GM12892 (cell line): ENCODE results near the gene RAB21.
"Not testable (repeated sequence)": the region's sequence is repeated elsewhere in the genome, so short reads cannot be mapped to it uniquely, and the experiment has no call there.

Experiments used
- DNase-seq: peaks from one replicate; pipeline ENCODE4 v3.0.0; 2011; ENCODE audit not compliant: insufficient read length
- FAIRE-seq: peaks from 2 replicates; lab custom pipeline; 2011; peaks lifted over from hg19 to GRCh38; lab: Jason Lieb, UNC
- POLR2A ChIP-seq: IDR thresholded peaks from 2 replicates; pipeline ENCODE4 v1.6.1; 2011; ENCODE audit warnings: low read depth, low read length, control low read depth
- POLR2AphosphoS5 ChIP-seq: IDR thresholded peaks from 2 replicates; pipeline ENCODE4 v1.6.1; 2011; ENCODE audit warnings: low read depth, low read length, control low read depth
- TAF1 ChIP-seq: IDR thresholded peaks from 2 replicates; pipeline ENCODE4 v1.6.1; 2011; ENCODE audit warnings: low read depth, mild to moderate bottlenecking, control low read depth, low read length, borderline replicate concordance

RAB21 gene

DNA sequence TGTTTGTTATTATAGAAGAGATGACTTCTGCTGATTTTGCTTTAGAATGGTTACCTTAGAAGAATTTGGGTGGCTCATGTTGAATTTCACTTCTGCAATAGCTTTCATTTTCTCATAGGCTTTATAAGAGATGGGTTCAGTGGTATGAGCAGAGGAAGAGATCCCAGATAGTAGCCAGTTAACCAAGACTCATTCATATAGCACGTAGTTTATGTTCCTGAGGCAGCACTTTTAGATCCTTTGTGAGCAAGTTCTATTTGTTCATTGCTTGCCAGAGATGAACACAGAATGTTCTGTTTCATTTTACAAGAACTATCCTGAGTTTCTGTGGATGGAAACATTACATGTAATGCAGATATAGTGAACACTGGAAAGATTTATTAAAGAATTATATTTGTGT lies 32.2 kb downstream of the RAB21 start:
- no peak for TF ChIP-seq POLR2AphosphoS5
- no peak for TF ChIP-seq TAF1
- no peak for TF ChIP-seq POLR2A
- FAIRE-seq (no peak), DNase-seq (no peak)

DNA sequence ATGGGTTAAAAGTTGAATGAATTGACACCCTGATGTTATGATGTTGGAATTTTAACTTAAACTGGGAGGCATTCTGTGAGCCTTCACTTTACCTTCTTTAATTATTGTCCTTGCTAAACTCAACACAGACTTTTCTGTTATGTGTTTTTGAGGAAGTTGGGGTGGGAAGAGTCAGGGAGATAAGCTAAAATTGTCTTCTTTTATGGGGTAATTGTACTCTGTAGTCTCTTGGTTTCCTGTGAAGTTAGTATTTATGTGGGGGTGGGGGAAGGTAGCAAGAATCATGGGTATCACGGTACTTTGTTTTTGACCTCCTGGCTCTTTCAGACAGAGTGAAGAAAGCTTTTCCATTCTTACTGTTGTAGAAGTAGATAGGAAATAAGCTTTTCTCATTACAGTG lies 32.9 kb downstream of the RAB21 start:
- TF ChIP-seq POLR2A (no peak), POLR2AphosphoS5 (no peak), TAF1 (no peak)
- no peak for DNase-seq

DNA sequence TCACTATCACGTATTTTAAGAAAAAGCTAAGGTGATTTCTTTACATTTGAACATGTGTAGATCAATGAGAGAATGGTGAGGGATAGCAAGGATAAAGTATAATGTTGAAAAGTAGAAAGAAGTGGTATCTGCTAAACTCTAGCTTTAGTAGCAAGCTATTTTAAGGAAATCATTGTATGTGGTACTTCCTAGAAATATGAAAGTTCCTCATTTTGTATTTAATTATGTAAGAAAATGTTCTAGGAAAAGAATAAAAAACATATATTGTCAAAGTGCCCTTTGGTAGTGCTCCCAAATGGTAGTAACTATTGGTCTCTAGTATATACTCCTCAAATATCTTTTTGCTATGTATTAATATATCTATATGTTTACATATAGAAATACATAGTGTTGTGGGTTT lies 35.7 kb downstream of the RAB21 start:
- DNase-seq (no peak), FAIRE-seq (no peak)
- no peak for TF ChIP-seq POLR2A
- TF ChIP-seq TAF1: no peak
- no peak for TF ChIP-seq POLR2AphosphoS5

More for the DNA sequence above, 32.9 kb downstream of the RAB21 start:
- FAIRE-seq: no peak

DNA sequence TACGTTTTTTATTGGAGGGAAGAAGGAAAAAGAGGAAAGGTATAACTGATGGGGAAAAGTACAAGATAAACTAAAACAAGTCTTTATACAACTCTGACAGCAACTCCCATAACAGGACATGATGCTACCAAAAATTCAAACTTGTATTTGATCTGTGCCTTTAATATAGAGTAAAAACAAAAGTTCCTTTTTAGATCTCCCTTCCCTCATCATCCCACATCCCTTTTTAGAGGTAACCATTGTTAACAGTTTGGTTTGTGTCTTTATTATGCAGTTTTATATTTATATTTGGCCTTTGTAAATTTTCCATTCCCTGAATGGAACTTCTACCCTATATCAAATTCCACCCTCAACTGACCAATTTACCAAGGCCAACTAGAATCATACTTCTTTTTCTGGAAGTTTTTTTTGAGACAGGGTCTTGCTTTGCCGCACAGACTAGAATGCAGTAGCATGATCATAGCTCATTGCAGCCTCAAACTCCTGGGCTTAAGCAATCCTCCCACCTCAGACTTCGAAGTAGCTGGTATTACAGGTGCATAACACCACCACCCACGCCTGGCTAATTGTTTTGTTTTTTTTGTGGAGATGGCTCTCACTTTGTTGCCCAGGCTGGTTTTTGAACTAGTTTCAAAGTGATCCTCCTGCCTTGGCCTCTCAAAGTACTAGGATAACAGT lies 36.9 kb downstream of the RAB21 start:
- TF ChIP-seq POLR2A (no peak), TAF1 (no peak), POLR2AphosphoS5 (no peak)
- FAIRE-seq: no peak
- DNase-seq: no peak

DNA sequence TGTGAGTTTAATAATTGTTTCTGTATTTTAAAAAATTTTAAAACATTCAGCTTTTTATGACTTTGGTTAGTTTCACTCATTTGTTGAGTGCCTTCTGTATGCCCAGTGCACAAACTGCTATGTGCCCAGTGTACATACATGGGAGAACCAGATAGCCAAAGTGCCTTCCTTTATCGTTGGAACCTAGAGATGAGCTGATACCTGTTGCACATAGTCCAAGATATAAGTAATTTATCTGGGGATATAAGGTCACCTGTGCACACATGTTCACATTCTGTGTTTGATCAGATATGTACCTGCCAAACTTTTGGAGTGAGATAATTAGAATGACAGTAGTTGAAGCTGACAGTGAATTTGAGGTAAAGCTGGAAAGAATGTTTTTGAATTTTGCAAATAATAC lies 37.9 kb downstream of the RAB21 start:
- no peak for TF ChIP-seq POLR2A
- no peak for TF ChIP-seq TAF1
- TF ChIP-seq POLR2AphosphoS5: no peak
- DNase-seq: no peak
- FAIRE-seq: no peak

DNA sequence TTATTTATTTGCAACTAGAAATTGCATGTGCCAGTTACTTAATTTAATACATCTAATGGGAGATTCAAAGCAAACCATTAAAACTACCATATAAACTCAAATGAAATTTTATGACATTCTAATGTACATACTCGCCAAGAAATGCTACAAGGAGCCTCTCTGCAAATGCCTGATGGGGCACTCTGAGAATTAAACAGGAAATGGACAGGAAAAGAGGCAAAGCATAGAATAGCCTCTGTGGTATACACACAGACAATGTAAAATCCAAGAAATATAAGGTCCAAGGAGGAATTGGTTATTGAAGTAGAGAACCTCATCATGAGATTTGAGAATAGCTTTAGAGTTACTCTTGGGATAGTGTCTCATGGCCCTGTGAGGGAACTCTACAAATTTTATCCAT lies 41.2 kb downstream of the RAB21 start:
- FAIRE-seq (no peak), DNase-seq (no peak)
- TF ChIP-seq TAF1 (no peak), POLR2A (no peak), POLR2AphosphoS5 (no peak)

DNA sequence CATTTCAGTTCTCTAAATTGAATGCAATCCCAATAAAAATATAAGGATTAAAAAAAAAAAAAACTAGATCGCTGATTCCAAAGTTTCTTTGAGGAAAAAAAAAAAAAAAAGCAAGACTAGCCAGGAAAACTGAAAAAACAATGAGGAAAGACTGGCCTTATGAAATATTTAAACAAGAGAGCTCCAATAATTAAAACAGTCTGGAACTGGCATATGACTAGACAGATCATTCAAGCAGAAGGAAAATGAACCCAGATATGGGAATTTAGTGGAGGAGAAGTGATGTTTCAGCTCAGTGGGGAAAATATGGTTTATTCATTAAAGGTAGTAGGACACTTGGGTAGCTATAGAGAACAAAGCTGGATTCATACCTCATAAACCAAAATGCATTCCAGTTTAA lies 42.9 kb downstream of the RAB21 start:
- no peak for DNase-seq
- FAIRE-seq: no peak
- no peak for TF ChIP-seq POLR2AphosphoS5
- TF ChIP-seq POLR2A: no peak
- TF ChIP-seq TAF1: no peak

DNA sequence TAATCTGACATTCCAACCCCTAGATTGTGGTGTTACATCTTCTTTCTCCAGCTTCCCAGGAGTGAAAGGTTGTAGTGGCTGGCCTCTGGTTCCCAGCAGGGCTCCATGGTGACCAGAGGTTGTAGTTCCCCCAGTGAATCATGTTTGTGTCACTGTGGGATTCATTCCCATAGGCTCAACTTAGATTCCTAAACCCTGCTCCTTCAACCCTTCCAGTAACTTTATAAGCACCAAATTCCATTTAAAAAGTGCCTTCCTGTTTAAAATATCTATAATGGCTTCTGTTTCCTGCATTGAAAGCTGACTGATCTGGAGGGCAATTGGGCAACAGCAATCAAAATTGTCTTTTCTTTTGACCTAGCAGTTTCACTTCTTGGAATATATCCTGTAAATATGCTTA lies 44.4 kb downstream of the RAB21 start:
- FAIRE-seq: no peak
- TF ChIP-seq POLR2AphosphoS5 (no peak), POLR2A (no peak), TAF1 (no peak)
- no peak for DNase-seq

DNA sequence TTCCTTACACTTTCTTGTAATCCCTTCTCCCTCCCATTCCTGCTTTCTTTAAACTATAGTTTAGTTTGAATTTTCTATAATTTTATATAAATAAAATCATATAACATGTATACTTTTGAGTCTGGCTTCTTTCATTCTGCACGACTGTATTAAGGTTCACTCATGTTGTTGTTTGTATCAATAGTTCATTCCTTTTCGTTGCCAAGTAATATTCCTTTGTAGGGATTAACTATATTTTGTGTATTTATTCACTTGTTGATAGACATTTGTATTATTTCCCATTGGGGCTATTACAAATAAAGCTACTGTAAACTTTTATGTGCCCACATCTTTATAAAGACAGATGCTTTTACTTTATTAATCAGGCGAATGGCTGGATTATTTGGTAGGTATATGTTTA lies 45.5 kb downstream of the RAB21 start:
- DNase-seq (no peak), FAIRE-seq (no peak)
- no peak for TF ChIP-seq POLR2A
- no peak for TF ChIP-seq TAF1
- TF ChIP-seq POLR2AphosphoS5: no peak

DNA sequence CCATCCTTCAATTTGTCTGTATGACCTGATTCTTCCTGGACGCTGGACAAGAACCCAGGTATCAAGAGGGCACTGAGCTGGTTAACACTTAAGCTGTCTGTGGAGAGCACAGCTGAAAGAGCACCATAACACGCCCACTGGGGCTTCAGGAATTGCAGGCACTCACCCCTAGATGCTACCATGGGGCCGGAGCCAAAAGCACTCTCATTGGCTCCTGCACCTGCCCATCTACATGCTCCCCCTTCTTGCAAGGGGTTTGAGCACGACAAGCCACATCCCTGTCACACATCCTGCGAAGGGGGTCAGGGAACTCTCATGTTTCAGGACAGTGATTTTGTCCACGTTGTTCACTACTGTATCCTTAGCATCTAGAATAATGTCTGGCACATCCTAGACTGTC lies 49.8 kb downstream of the RAB21 start:
- FAIRE-seq (no peak), DNase-seq (no peak)
- TF ChIP-seq POLR2A (no peak), TAF1 (no peak), POLR2AphosphoS5 (no peak)

DNA sequence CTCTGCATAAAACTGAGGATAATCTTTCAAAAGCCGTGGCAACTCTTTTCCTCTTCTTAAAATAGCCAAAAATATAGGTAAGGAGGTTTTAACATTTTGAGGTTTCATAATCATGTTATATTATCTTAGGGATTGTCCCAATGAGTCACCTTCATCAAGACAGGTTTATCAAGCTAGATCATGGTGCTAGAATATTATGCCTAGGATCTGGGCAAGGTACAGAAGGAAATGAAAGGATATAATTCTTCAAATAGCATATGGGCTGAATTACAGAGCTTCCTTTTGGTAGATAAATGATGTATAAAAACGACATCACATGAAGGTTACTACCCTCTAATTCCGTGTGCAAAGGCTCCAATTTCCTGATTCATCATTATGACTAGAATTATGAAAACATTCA lies 56.3 kb downstream of the RAB21 start:
- TF ChIP-seq POLR2AphosphoS5 (no peak), POLR2A (no peak), TAF1 (no peak)
- DNase-seq (no peak), FAIRE-seq (no peak)

DNA sequence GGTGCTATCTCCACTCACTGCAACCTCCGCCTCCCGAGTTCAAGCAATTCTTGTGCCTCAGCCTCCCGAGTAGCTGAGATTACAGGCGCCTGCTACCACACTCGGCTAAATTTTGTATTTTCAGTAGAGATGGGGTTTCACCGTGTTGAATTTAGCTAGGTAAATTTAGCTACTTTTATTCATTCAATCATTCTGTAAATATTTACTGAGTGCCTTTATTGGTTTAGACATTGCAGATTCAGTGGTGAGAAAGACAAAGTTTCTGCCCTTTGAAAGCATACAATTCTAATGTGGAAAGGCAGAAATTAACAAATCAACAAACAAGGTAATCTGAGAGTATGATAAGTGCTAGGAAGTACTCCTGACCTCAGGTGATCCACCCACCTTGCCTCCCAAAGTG lies 60.6 kb downstream of the RAB21 start:
- DNase-seq, FAIRE-seq: not testable (repeated sequence)

DNA sequence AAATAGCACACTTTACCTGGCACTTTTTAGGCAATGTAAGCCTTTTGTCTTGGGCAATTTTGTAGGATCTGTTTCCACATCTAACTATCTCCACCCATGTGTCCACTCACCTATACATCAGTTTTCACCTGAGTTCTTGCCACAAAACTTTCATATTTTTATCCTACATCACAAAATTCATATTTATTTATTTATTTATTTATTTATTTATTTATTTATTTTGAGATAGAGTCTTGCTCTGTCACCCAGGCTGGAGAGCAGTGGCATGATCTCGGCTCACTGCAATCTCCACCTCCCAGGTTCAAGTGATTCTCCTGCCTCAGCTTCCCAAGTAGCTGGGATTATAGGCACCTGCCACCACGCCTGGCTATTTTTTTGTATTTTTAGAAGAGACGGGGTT lies 67.4 kb downstream of the RAB21 start:
- DNase-seq, FAIRE-seq: not testable (repeated sequence)
